NCI-H345 treated with DMSO at 0.1 percent for 48 hours (cell line): ENCODE data around the gene DYNLT4.
"Not testable (repeated sequence)": the region's sequence is repeated elsewhere in the genome, so short reads cannot be mapped to it uniquely, and the experiment has no call there.

Experiments
- DNase-seq: peaks from one replicate; lab custom pipeline; 2025; ENCODE audit not compliant: unreplicated experiment; lab: John Stamatoyannopoulos, UW

The DYNLT4 gene

DNA sequence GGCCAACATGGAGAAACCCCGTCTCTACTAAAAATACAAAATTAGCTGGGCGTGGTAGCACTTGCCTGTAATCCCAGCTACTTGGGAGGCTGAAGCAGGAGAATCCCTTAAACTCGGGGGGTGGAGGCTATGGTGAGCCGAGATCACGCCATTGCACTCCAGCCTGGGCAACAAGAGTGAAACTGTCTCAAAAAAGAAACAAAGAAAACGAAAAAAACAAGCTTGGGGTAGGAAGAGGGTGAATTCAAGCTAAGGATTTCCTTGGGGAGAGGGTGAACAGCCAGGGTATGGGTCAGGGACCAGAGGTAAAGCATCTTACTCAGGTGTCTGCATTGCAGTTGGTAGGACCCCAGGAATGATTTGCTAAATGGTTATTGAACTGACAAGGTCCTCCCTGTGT is 40.7 kb downstream of the DYNLT4 start:
- DNase-seq, result not testable (repeated sequence)

DNA sequence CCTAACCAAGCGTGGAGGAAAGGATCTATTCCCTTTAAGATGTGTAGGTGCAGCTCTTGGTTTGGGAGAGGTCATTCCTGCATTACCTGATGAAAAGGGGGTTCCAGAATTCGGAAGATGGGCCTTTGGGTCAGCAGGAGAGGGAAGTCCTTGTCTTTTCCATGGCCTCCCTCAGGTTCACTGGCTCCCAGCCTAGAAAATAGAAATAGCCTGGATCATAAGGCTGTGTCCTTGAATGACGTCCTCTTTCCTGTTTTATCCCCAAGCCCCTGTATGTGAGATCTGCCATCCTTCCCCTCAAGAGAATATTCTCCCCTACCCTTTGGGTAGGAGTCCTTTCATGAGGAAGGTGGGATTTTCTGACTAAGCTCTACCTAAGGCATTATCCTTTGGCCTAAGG is 46.3 kb downstream of the DYNLT4 start:
- DNase-seq, result no peak

DNA sequence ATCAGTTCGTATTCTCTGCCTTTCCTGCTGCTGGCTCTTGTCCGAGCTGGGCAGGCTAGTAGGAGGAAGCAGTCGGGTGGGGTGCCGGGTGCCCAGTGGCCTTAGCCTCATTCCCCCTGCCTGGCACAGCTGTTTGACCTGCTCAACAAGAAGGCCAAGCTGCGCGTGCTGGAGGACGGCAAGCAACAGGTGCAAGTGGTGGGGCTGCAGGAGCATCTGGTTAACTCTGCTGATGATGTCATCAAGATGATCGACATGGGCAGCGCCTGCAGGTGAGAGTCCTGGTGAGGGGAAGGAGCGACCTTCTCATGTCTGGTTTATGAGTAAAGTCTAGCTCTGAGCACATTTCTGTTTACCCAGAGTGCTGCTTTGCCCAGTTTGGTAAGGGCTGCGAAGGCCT is 48.1 kb downstream of the DYNLT4 start:
- DNase-seq, result no peak

DNA sequence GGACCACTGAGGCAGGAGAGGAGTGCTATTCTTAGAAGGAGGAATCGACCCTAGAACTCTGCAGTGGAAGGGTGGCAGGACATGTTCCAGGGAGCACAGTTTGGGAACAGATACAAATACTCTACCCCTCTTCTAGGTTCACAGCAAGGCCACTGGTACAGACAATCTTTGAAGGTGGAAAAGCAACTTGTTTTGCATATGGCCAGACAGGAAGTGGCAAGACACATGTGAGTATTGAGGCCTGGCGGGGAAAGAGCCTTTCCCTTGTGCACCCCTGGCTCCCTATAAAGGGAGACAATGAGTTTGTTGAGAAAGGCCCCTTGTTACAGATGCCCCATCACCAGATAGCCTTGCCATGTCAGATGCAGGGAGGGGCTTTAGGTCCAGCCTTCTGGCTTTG is 49.7 kb downstream of the DYNLT4 start:
- DNase-seq, result no peak
